Erythroblast (primary cell): Measurements from ENCODE around the gene AMELX.

Source experiments
- GATA1 ChIP-seq: IDR thresholded peaks from 2 replicates; pipeline ENCODE4 v1.6.1; 2011; ENCODE audit warnings: low read depth, mild to moderate bottlenecking, control low read depth, low read length, moderate library complexity
- POLR2A ChIP-seq: IDR thresholded peaks from 2 replicates; pipeline ENCODE4 v1.6.1; 2011; ENCODE audit warnings: mild to moderate bottlenecking, low read length

- TF ChIP-seq POLR2A (no peak), GATA1 (no peak)
These were observed 32.0 kb upstream of the AMELX start for GRCh38 chrX:11261260-11261659.
